Breast epithelium (tissue), 3 donors: Measurements from ENCODE around the gene KLHL29.
A peak's percentile ranks its signal among the peaks of the same experiment; 100 is the strongest.

Source experiments
- POLR2A ChIP-seq: fragments of 450-650 bp; IDR thresholded peaks from one replicate; pipeline ENCODE4 v1.6.1; 2016; ENCODE audit warnings: antibody characterized with exemption, mild to moderate bottlenecking, moderate library complexity
- POLR2AphosphoS5 ChIP-seq, 3 donors: sonication (generic); formaldehyde crosslinking; IDR thresholded peaks; one replicate each; pipeline ENCODE4 v1.6.1; 2017; ENCODE audit warnings: antibody characterized with exemption in 3 of 3
- TF ChIP-seq, protein P1 (sequence below), 3 donors: fragments of 450-650 bp; IDR thresholded peaks; one replicate each; pipeline ENCODE4 v1.5.1; 2016 to 2017; ENCODE audit warnings: antibody characterized with exemption in 3 of 3, mild to moderate bottlenecking in 3 of 3, moderate library complexity in 3 of 3

DNA sequence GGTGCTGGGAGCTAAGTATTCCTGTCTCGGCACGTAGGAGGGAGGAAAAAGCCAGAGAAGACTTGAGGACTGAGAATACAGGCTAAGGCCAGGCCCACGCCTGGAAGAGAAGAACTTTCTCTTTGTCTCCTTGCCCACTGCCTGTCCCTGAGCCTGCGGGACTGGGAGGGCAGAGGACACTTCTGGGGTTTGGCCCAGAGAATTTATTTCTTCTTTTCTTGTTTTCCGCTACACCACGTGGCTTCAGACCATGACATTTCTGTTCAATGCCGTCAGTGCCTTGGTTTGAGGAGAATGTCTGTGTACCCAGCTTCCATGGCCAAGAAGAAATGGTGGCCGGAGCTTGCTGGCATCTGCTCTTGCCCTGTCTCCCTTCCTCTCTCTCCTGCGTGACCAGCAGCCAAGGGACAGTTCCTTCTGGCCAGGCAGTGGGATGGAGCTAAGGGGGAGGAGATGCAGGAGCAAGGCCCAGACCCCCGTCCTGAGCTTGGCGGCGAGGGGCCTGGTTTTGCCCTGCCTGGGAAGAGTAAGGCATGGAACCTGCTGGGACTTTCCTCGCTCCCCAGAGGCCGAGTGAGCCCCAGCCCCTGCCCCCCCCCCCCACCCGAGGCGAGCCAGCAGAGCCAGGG, 140.3 kb downstream of the KLHL29 start:
- TF ChIP-seq, protein P1, sequence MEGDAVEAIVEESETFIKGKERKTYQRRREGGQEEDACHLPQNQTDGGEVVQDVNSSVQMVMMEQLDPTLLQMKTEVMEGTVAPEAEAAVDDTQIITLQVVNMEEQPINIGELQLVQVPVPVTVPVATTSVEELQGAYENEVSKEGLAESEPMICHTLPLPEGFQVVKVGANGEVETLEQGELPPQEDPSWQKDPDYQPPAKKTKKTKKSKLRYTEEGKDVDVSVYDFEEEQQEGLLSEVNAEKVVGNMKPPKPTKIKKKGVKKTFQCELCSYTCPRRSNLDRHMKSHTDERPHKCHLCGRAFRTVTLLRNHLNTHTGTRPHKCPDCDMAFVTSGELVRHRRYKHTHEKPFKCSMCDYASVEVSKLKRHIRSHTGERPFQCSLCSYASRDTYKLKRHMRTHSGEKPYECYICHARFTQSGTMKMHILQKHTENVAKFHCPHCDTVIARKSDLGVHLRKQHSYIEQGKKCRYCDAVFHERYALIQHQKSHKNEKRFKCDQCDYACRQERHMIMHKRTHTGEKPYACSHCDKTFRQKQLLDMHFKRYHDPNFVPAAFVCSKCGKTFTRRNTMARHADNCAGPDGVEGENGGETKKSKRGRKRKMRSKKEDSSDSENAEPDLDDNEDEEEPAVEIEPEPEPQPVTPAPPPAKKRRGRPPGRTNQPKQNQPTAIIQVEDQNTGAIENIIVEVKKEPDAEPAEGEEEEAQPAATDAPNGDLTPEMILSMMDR (IDR thresholded peaks at IDR 0.05): no peak
- no peak for TF ChIP-seq POLR2A
- TF ChIP-seq POLR2AphosphoS5 (IDR thresholded peaks at IDR 0.05): peak in 1 of 3 donors; percentile 23
